Measurements from ENCODE around the gene LYPD1.

LYPD1 gene

DNA sequence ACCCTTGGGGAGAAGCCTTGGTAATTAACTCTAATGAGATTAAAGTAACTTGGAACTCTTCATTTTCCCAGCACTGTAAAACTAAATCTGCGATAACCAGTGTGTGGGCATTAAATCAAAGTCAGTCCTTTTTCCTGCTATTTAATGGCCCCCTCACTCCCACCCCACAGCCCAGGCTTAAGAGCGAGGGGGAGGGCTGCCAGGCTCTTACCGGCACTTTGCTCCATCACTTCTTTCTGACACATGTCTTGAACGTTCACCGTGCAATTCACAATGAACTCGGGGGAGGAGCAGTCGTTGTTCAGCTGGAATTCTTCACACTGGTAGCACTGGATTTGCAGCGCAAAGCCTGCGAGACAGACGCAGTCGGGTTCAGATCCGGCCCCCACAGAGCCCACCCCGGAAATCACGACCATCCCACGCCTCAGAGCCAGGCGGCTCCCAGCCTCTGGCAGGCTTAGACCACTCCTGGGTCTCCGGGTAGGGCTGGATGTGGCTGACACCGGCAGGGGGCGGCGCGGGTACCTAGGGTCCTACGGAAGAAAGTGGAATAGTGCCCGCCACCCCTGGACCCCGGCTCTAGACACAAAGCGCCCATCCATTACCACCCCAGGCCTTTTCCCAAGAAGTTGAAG is 1.7 kb downstream of the LYPD1 start:
- no peak for DNase-seq

DNA sequence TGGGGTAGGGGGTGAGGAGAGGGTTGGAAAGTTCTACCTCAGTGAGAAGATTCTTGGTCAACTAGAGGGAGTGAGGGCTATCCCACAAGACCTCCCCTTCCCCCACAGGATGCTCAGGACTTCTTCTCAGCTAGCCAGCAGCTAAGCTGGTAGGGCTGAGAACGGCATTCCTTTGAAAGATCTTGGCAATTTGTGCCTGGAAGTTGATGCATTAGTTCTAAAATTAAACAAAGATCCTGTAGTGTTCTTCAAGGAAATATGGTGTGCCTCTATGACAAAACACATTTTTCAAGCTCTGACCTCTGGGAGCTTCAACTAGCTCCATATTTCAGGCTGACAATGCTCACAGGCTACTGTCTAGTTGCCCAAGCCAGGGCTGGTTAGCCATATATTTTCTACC is 2.3 kb downstream of the LYPD1 start:
- no peak for DNase-seq

DNA sequence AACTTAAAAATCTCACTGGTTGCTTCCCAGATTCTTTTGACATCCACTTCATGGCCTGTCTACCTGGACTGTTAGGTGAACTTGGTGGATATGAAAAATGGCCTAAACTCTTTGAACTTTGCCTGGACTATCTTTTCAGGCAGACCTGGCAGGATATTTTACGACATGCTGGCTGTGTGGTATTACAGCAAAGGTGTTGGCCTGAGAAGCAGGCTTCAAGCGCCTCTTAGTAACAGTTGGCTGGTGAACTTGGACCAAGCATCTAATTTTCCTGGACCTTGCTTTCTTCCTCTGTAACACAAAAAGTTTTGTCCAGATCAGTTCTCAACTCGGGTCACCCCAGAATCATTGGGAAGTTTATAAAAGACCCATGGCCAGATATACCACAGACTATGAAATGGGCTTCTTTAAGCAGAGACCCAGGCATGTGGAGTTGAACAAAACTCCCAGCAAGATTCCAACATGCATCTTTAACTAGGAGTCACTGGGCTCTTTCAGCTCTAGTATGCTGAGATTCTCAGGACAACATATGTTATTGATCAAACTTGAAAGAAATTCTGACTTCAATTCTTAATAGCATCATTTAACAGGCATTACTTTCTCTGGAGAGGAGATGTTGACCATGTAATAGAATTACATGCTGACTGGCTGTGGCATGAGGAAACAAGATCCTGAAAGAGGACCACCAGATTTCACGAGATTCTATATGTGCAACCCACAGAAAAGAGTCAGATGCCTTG is 4.4 kb downstream of the LYPD1 start:
- DNase-seq, result no peak

DNA sequence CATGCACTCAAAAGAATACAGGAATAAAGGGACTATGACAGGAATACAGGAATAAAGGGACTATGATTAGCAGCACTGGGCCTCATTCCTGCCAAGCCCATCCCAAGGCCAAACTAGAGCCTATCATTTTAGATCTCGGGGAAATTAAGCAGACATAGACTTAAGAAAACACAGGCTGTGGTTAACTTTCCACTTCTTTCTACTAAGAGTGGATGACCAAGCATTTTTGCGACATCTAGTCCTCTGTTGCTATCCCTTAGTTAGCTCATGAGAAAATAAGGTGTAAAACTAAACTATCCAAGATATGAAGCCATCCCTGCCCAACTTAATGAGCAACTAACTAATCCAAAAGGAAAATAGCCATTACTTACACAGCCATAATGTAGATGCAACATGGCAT is 5.9 kb downstream of the LYPD1 start:
- DNase-seq, result no peak

DNA sequence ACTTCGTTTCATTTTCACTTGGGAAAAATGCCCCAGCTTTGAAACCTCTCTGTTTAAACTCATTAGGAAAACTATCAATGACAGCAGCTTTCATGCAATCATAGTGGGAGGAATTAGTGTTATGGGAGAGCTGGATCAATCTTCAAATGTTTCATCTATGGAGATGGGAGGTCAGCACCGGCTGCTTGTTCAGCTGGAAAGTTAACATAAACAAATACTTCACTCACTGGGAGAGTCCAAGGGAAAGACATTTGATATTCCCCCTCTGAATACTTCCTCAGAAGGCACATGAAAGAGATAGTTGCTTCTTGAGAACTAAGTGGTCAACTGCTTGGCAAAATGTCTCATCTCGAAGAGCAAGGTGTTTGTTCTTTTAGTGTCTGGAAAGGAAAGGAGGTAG is 7.3 kb downstream of the LYPD1 start:
- DNase-seq, result no peak

DNA sequence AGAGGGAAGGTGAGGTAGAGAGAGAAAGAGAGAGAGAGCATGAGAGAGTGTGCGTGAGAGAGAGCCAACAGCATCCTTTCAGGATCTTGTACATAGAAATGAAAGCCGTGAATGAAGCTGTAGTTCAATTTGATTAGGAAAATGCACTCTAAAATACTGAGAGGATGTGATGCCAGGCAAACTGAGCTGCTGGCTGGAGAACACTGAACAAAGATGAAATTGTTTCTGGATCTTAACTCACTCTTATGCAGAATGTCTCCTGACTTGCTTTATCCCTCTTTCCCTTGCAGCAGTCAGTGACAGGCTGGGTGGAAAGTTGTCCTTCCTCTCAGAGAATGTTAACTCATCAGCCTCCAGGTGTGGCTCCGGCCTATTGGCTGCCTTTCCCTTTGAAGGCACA is 10.7 kb downstream of the LYPD1 start:
- DNase-seq, result no peak

DNA sequence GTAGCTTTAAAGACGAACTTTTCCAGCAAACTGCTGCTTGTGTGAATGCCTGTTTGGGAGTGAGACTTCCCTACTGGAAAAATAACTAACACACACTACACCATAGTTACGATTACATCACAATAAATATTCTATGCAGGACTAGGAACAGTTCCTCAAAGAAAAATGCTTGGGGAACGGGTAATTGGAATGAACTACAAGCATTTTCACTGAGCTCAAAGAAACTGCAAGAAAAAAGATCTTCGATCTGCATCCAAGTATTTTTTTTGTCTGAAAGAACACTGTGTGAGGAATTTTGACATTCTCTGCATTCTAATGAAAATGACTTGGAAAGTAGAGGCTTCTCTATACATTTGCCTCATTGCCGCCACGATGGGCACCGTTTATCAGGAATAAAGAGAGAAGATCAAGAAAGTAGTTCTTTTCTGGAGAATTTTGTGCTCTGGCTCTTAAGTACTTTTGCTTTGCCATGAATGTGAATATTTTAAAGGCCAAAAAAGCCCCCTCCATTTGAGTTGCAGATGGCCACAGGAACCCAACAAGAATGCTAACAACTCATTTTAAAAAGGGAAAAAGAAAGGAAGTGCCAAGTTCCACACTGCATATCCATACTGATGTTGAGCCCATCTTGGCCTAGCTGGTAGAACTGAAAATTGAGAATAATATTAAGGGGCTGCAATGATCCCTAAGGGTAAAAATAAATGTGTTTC is 13.6 kb downstream of the LYPD1 start:
- no peak for DNase-seq

DNA sequence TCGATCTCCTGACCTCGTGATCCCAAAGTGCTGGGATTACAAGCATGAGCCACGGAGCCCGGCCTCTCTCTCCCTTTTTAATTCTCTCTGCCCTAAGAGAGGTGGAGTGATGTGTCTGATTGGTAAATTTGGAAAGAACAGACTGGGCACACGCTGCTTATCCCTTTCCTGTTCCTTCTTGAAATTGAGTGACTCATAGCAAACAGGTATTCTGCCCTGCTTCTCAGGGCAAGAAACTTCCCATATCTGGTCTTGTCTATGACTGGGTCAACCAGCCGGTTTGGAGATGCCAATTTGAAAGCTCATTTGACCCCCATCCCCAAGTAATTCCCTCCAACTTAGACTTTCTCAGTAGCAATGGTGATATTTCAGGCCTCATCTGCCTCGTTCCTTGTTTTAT is 15.0 kb downstream of the LYPD1 start:
- DNase-seq, result no peak

DNA sequence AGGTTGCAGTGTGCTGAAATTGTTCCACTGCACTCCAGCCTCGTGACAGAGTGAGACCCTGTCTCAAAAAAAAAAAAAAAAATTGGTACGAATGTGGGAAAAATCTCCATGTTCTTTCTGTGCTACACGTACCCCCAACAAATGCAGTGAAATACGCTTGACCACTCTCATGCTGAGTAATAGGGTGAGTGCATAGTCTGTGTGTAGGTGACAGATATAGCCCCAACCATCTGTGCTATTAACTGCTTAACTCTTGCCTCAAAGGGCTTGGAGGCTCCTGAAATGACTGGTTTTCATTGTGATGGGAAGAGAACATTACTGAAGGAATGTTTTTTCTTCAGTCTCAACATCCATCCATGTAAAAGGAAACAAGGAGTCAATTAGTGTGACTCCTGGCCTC is 15.7 kb downstream of the LYPD1 start:
- no peak for DNase-seq

DNA sequence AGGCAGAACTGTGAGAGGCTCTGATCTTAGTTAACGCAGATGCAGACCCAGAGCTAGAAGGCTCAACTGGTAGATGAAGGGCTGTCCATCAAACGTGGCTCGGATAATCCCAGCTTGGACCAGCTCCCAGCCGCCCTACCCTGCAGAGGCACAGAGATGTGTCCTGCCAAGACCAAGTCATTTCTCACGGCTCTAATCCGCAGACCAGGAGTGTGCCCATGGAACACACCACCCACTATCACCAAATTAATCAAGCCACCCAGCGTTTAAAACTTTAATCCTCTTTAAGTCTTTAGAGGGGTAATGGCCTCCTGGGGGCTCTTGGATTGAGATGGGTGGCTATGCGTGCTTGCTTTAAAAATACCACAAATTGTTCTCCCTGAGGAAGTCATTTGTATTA is 17.5 kb downstream of the LYPD1 start:
- no peak for DNase-seq

DNA sequence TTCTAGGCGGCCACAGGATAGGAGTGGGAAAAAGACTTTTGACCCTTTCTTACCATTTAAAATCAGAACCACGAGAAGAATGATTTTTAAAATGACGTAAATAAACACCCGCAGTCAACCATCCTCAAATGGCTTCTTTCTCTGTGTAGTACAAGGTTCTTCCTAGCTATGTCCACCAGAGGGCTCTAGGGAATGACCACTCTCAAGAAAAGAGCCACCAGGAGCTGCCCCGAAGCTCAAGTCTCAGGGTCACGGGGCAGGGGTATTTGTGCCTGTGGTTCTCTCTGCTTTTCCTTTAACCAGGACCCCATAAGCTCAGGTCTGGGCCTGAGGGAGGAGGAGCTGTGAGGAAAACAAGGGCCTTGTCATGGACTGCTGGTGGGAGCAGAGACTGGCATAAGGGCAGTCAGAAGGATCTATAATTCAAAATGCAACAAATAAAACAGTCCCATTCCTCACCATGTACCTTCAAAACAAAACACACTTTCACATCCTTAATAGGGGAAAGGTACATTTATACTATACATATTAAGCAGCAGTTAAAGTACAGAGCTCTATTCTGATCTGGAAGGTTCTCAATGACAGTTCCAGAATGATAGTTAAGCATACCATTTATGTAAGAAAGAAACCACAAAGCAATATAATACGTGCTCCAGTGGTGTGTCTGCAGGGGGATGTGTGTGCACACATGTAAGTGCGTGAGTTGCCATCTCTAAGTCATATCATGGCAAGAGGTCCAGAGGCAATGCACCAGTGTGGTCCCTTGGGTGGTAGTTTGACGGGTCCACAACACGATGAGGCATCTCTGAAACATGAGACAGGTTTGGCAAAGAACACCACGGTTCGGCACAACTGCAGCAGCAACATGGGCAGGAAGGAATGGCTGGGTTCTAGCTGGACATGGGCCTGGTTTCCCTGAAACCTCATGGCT is 18.6 kb downstream of the LYPD1 start:
- no peak for DNase-seq

DNA sequence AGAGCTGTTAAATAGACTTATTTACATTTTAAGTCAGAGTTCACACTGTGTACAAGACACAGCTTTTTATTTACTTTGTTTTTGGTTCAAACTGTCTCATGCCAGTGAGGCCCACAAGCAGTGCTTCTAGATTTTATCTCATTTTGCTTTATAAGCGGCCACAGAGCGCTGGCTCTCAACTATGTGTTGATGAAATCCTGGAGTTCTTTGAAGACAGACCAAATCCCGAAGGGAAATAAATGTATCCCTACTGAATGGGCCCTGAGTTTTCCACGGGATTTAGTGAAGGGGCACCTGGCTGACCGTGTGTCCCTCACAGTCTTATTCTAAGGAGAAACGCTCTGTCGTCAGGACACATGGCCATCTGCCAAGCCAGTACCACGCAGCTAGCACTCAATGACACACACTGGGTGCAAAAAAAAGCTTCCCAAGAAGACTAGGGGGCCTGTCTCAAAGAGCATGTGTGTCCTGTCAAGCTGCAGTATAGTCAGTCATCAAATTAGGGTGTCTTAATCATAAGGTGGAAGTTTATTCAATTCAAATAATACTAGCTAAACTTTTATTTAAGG is 23.4 kb downstream of the LYPD1 start:
- DNase-seq, result no peak

DNA sequence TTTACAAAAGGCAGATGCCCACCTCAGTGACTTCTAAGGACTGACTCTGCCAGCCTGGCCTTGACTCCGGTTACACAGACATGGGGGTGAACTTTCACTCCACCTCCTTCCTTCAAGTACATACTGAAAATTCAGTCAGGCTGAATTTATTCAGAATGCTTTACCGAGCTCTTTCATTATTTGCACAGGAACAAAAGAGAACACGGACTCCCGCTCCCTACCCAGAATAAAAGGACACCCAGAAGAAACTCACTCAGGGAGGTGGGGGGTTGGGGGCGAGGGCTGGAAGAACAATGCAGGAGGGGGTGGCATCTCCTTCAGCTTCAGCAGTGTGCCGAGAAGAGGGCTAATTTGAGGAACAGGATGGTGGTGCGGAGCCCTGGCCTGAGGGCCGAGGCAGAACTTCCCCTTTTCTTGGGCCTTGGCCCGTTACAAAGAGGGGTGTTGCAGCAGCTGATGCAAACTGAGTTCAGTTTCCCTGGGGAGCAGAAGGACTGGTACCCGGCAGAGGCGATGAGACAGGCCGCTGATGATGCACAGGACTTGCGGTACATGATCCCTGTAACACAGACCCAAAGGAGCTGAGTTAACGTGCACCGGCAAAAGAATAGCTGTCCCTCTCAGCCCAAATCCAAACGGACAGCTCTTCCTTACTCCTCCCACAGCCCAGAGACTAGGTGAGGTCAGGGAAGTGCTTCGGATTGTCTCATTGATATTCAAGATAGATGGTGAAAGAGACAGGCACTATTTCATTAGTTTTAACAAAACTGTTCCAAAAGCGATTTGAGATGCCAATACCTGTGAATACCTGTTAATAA is 24.1 kb downstream of the LYPD1 start:
- DNase-seq, result no peak

DNA sequence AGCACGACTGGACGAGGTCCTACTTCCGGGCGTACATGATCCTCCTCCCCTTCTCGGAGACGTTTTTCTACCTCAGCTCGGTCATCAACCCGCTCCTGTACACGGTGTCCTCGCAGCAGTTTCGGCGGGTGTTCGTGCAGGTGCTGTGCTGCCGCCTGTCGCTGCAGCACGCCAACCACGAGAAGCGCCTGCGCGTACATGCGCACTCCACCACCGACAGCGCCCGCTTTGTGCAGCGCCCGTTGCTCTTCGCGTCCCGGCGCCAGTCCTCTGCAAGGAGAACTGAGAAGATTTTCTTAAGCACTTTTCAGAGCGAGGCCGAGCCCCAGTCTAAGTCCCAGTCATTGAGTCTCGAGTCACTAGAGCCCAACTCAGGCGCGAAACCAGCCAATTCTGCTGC is 24.8 kb downstream of the LYPD1 start:
- DNase-seq, result no peak

DNA sequence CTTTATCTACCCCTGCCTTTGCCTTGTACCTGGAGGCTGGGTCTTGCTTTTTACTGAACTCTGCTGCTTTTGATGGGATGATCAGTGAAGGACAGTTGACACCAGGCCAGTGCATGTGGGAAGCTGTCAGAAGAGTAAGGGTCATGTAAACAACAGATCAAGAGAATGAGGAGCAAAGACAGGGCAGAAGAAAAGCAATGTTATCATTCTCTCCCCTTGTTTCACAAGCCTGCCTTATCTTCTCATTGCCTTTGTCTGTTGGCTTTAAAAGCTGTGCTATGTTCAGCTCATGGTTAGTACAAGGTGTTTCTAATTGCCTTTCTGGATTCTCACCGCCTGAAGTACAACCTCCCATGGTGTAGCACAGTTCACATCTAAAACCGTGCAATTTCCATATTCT is 27.6 kb downstream of the LYPD1 start:
- DNase-seq, result no peak

DNA sequence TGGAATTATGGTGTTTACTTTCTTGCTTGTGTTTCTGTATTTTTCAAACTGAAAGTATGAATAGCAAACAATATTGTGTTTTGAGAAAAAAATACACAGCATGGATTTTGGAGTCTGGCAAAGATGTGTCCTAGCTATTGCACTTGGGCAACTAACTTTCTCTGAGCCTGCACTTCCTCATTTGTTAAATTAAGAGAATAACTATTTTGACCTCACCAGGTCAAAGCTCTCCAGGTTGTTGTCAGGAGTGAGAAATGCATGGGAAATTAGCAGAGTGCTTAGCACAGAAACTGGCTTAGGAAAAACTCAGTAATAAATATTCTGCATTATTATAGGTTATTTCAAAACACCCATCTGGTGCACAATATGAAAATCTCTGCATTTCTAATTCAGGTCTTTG is 28.2 kb downstream of the LYPD1 start:
- no peak for DNase-seq

DNA sequence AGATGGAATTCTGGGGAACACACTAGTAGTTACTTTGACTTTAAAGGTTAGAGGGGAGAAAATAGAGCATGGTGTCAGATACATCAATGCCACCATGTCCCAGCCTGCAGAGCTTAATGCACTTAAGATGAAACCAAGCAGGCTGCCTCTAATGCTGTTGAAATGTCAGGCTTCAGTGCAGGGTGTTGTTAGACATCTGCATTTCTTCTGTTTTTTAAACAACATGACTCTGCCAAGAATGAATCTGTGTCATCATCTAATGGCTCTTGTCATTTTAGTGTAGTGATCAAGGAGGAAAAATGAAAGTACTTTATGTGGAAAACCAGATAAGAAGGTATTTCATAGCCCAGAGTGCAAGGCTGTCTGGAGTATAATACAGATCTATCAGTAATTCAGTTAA is 29.9 kb downstream of the LYPD1 start:
- no peak for DNase-seq

DNA sequence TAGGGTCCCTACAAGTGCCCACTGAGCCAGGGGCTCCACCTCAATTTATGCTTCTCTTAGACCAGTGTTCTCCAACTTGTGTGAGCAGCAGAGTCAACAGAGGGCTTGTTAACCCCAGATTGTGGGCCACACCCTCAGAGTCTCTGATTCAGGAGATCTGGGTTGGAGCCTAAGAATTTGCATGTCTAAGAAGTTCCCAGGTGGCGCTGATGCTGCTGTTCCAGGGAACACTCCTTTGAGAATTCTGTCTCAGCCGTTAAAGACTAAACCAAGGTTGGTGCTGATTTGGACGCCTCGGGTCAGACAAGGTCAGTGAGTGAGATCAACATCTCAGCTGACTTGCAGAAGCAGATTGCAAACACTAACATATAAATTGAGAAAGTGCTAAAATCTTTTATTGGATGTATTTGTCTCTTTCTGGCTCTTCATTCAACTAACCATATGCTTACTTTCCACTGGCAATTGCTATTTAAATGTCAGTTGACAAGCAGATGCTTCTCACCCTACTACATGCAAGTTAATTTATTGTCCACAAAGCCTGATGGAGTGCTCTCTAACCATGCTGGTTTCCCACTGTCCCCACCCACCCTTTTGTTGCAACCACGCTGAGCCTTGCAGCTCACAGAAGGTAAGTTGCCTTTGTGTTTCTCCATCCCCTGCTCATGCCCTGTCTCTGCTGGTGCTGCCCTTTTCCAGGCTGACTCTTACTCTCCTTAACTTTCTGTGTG is 31.5 kb downstream of the LYPD1 start:
- DNase-seq, result no peak

DNA sequence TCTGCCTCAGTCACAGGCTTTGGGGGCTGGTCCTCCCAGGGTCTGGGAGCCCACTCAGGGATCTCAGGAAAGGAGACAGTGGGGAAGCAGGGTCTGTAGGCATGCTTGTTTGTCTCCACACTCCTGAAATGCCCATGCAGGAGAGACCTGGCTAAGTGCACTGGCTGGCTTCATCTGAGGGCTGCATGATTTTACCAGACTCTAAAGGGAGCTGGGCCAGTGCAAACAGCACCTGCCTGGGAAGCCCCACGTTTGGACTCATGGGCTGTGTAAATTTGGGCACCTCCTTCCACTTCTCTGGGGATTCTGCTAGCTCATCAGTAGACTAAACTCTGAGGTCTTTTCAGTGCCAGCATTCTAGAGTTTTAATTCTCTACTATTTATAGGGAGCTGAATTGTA is 33.7 kb downstream of the LYPD1 start:
- DNase-seq, result no peak

DNA sequence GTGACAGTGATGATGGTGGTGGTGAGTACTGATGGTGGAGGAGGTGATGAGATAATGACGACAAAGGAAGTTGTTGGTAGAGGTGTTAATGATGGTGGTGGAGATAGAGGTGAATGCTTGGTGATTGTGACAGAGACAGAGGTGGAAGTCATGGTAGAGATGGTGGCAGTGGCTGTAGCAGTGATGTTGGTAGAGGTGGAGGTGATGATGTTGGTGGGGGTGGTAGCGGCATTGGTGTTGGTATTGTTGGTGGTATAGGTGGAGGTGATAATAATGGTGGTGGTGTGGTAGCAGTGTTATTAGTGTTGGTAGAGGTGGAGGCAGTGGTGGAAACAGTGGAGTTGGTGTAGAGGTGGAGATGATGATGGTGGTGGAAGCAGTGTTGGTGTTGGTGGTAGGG is 36.4 kb downstream of the LYPD1 start:
- no peak for DNase-seq

DNA sequence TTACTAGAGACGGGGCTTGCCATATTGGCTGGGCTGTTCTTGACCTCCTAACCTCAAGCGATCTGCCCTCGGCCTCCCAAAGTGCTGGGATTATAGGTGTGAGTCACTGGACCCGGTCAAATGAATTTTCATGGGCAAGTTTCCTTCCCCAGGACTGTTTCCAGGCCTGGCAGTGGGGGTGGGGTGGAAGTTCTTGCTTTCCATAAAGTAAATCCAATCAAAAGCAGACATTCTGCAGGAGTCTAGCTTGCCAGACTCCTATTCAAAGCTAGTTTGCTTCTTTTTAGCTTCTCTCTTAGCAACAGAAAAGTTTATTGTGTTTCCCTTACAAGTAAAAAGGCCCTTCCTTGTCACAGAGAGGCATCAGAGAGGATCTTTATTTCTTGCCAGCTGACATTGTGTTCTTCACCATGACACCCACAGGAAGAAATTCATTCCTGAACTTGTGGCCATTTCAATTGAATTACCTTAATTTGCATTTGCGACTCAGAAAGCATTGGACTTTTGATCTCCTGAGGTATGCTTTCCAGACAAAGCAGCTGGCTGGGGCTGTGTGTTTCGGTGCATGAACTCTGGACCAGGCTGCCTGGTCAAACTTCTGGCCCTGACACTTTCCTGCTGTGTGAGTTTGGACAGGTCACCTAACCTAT is 37.9 kb downstream of the LYPD1 start:
- DNase-seq, result no peak

Measured in 8988T (cell line).